Common myeloid progenitor, CD34-positive (primary cell): ENCODE measurements around the gene CABLES1. TPM values are rescaled to one million over a fixed set of nuclear protein-coding genes. Genes with fewer than 3 reads are reported as not detected.
"Not testable (repeated sequence)": the region's sequence is repeated elsewhere in the genome, so short reads cannot be mapped to it uniquely, and the experiment has no call there.

ENCODE experiments used
- CTCF ChIA-PET: fragments of 350-600 bp; sonication (Branson Sonifier 250); formaldehyde crosslinking; loops from one replicate; lab custom pipeline; 2021; ENCODE audit warnings: antibody characterized with exemption; lab: Charles Lee
- POLR2A ChIA-PET: fragments of 350-600 bp; sonication (Branson Sonifier 250); formaldehyde crosslinking; loops from one replicate; lab custom pipeline; 2021; ENCODE audit warnings: antibody characterized with exemption; lab: Charles Lee
- DNase-seq, 3 donors: peaks; one replicate each; pipeline versions ENCODE4 v3.0.0 to v3.0.0-alpha.2; 2013
- H3K27ac ChIP-seq, 2 experiments: 1 replicate in 1 of 2; 2 replicates in 1 of 2; pipeline ENCODE4 v1.7.0; 2013; ENCODE audit warnings: inconsistent platforms in 2 of 2, low read length in 2 of 2, mild to moderate bottlenecking in 2 of 2, low read depth in 1 of 2, moderate library complexity in 1 of 2; ENCODE audit not compliant: severe bottlenecking in 2 of 2, insufficient read depth in 1 of 2, poor library complexity in 1 of 2
- H3K27me3 ChIP-seq, 5 experiments: replicated peaks in 2 of 5; 1 replicate in 3 of 5; 2 replicates in 2 of 5; pipeline versions ENCODE4 v1.6.1 to v1.7.0; 2013; ENCODE audit warnings: low read length in 4 of 5, mild to moderate bottlenecking in 2 of 5, moderate library complexity in 2 of 5, inconsistent platforms in 1 of 5; ENCODE audit not compliant: insufficient read depth in 5 of 5, control insufficient read depth in 4 of 5
- H3K36me3 ChIP-seq, 4 experiments: 1 replicate in 2 of 4; 2 replicates in 2 of 4; pipeline versions ENCODE4 v1.6.1 to v1.7.0; 2013; ENCODE audit warnings: low read length in 3 of 4, control low read depth in 1 of 4, mild to moderate bottlenecking in 1 of 4; ENCODE audit not compliant: control insufficient read depth in 4 of 4, insufficient read depth in 4 of 4
- H3K4me1 ChIP-seq, 4 experiments: 1 replicate in 3 of 4; 2 replicates in 1 of 4; pipeline versions ENCODE4 v1.6.1 to v1.7.1; 2013; ENCODE audit warnings: low read length in 3 of 4, mild to moderate bottlenecking in 3 of 4, control low read depth in 1 of 4, inconsistent platforms in 1 of 4, moderate library complexity in 1 of 4; ENCODE audit not compliant: control insufficient read depth in 4 of 4, insufficient read depth in 4 of 4; ENCODE audit errors: control extremely low read depth in 1 of 4
- H3K4me3 ChIP-seq, 7 experiments: 1 replicate in 4 of 7; 2 replicates in 3 of 7; pipeline versions ENCODE4 v1.5.1 to v1.7.0; 2013; ENCODE audit warnings: mild to moderate bottlenecking in 7 of 7, low read length in 6 of 7, moderate library complexity in 6 of 7, inconsistent platforms in 2 of 7, low read depth in 2 of 7, control low read depth in 1 of 7; ENCODE audit not compliant: insufficient read depth in 4 of 7, control insufficient read depth in 1 of 7; ENCODE audit errors: extremely low read depth in 1 of 7
- H3K9me3 ChIP-seq, 5 experiments: 1 replicate in 4 of 5; 2 replicates in 1 of 5; pipeline versions ENCODE4 v1.6.1 to v1.7.1; 2013; ENCODE audit warnings: low read length in 4 of 5, mild to moderate bottlenecking in 2 of 5, inconsistent platforms in 1 of 5, low read depth in 1 of 5, moderate library complexity in 1 of 5; ENCODE audit not compliant: control insufficient read depth in 4 of 5, insufficient read depth in 2 of 5; ENCODE audit errors: control extremely low read depth in 1 of 5
- WGBS: methylation state at CpG from one replicate; pipeline ENCODE4 v1.1.5; 2013; ENCODE audit not compliant: insufficient coverage; 5-methylcytosine and 5-hydroxymethylcytosine counted together
- polyA plus RNA-seq: library from polyadenylated mRNA; unstranded; fragments of 120-200 nt; gene quantifications from one replicate; pipeline ENCODE4 v1.2.1, GENCODE V29; 2013

Gene CABLES1
- 19.6 TPM for polyA plus RNA-seq

DNA sequence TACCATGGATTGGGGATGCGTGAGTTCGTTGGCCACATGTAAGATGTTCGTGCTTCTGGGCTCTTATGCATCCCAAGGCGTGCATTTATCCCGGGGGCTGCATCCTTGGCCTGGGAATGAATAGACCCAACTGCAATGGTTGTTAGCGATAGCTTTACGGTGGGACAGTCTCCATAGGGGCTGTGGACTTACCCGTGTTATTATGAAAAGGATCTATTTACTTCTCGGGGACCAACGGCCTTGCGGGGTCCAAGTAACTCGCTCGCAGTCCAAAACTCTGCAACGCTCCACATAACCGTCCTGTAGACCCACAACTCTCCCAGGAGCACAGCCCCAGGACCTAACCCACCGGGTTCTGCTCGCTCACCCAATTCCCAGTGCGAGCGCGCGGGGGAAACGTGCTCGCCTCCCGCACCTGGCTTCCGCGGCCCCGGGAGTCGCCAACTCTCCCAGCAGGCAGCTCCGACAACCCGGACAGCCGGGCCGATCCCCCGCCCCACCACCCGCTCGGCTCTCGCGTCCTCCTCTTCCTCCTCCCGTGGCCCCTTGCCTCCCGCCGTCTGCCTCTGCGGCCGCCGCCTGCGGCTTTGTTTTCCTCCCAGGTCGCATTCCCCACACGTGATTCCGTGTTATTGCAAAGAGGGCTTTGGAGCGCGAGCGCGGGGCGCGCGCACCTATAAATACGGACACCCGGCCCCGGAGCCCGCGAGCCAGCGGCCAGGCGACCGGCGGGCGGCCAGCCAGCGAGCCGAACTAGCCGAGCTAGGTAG is at the start of gene CABLES1:
Gene CABLES1 (plus strand): TSS at position 706 of the 770 bp plus-strand sequence. CDS start 278 bp downstream, outside the sequence.
- ChIA-PET POLR2A (interaction anchor here (0.6 to 1.8 kb wide), 7 partner anchors 24 to 318 kb away, joined by 3 to 7 read pairs (median 3); partner anchors contain the start of gene RIOK3), CTCF (interaction anchor here (0.6 to 6.4 kb wide), 12 partner anchors 9 to 261 kb away, joined by 3 to 29 read pairs (median 4); no protein-coding TSS in a partner anchor)
- Histone ChIP-seq H3K27ac (peak within 1 kb of the TSS; percentile 34 to 68), H3K36me3 (peaks cover 0 to 5% (median 0%) of the 10 kb centered on the region in 4 experiments), H3K4me3 (peak within 1 kb of the TSS; percentile 72 to 87 (median 83)), H3K9me3 (no peaks in the 10 kb centered on the region), H3K27me3 (no peaks in the 10 kb centered on the region), H3K4me1 (peaks cover 12 to 46% (median 35%) of the 10 kb centered on the region in 4 experiments)
- WGBS = under 1% methylated on average over 61 of the region's 67 CpGs
- peak; percentile 69 to 81 (median 76) for DNase-seq

DNA sequence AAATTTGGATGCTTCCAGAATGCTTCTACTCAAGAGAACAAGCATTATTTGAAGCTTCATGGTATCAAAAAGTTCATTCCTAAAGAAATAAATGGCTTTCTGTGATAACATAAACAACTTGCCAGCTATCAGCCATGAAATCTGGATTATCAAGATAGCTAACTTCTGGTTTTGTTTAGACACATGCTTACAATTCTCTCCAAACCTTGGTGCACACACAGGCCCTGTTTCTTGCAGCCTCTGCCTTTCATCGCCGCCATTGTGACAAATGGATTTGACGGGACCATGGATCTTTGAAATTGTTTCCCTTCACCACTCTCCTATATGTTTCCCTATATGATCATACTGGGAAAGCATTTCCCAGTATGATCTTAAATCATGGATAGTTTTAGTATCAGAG is 47.9 kb upstream of the CABLES1 start:
- ChIA-PET POLR2A (interaction anchor here (0.5 to 0.6 kb wide), 2 partner anchors 32 to 630 kb away, joined by 3 to 4 read pairs; no protein-coding TSS in a partner anchor), CTCF (interaction anchor here (1.8 to 2.0 kb wide), 3 partner anchors 10 to 56 kb away, joined by 4 to 9 read pairs (median 5); no protein-coding TSS in a partner anchor)
- H3K4me3 ChIP-seq = no peak overlapping the region
- H3K4me1 ChIP-seq = peaks cover 2 to 14% (median 9%) of the 10 kb centered on the region in 4 experiments
- H3K27me3 ChIP-seq = peaks cover 0 to 3% (median 0%) of the 10 kb centered on the region in 5 experiments
- H3K27ac ChIP-seq = no peak overlapping the region
- WGBS = no CpG with 5 or more reads among the region's 3 CpGs
- DNase-seq = no peak
- H3K36me3 ChIP-seq = no peaks in the 10 kb centered on the region
- H3K9me3 ChIP-seq = no peaks in the 10 kb centered on the region

GRCh38 chr18:23088310-23088709 is 47.0 kb upstream of the CABLES1 start:
- WGBS = 89% methylated on average over 7 of the region's 7 CpGs
- no peaks in the 10 kb centered on the region for H3K36me3 ChIP-seq

GRCh38 chr18:23091017-23091993 is 44.0 kb upstream of the CABLES1 start:
- peak; percentile 37 to 80 (median 74) for DNase-seq
- not testable (repeated sequence) for H3K9me3 ChIP-seq, H3K27me3 ChIP-seq, H3K4me3 ChIP-seq, H3K27ac ChIP-seq, H3K36me3 ChIP-seq
- WGBS = 67% methylated on average over 1 of the region's 8 CpGs
- CTCF ChIA-PET = interaction anchor here (0.9 to 1.6 kb wide), 3 partner anchors 12 to 288 kb away, joined by 3 to 5 read pairs (median 4); no protein-coding TSS in a partner anchor
- H3K4me1 ChIP-seq = peaks cover 2 to 14% (median 9%) of the 10 kb centered on the region in 4 experiments
- POLR2A ChIA-PET = interaction anchor here (1.2 kb wide), 1 partner anchor 43 kb away, joined by 3 read pairs; no protein-coding TSS in a partner anchor

More at GRCh38 chr18:23088310-23088709, 47.0 kb upstream of the CABLES1 start:
- Histone ChIP-seq H3K4me3 (no peak overlapping the region), H3K27me3 (peaks cover 0 to 3% (median 0%) of the 10 kb centered on the region in 5 experiments), H3K27ac (no peak overlapping the region), H3K9me3 (no peaks in the 10 kb centered on the region), H3K4me1 (peaks cover 2 to 14% (median 9%) of the 10 kb centered on the region in 4 experiments)
- CTCF ChIA-PET = interaction anchor here (1.4 to 1.8 kb wide), 2 partner anchors 14 to 54 kb away, joined by 4 read pairs; no protein-coding TSS in a partner anchor
- POLR2A ChIA-PET = no interaction called here
- no peak for DNase-seq

DNA sequence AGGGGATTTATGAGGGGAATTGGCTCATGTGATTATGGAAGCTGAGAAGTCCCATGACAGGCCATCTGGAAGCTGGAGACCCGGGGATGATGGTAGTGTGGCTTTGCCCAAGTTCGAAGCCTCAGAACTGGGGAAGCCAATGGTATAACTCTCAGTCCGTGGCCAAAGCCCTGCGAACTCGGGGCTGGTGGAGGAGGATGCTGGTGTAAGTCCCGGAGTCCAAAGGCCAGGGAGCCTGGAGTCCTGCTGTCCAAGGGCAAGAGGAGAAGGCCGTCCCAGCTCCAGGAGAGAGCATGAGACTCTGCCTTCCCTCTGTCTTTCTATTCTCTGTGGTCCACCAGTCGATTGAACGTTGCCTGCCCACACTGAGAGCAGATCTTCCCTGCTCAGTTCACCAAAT is 43.2 kb upstream of the CABLES1 start:
- WGBS = 96% methylated on average over 4 of the region's 9 CpGs
- ChIA-PET POLR2A (interaction anchor here (1.2 kb wide), 1 partner anchor 42 kb away, joined by 3 read pairs; no protein-coding TSS in a partner anchor), CTCF (interaction anchor here (1.6 kb wide), 1 partner anchor 42 kb away, joined by 5 read pairs; no protein-coding TSS in a partner anchor)
- Histone ChIP-seq H3K4me3 (no peak overlapping the region), H3K36me3 (no peaks in the 10 kb centered on the region), H3K4me1 (peaks cover 2 to 14% (median 9%) of the 10 kb centered on the region in 4 experiments), H3K27ac (no peak overlapping the region), H3K9me3 (peaks cover 0 to 3% (median 0%) of the 10 kb centered on the region in 5 experiments), H3K27me3 (no peaks in the 10 kb centered on the region)
- no peak for DNase-seq

GRCh38 chr18:23093130-23093529 is 42.2 kb upstream of the CABLES1 start:
- 94% methylated on average over 6 of the region's 10 CpGs for WGBS
- POLR2A ChIA-PET, H3K4me3 ChIP-seq, H3K27ac ChIP-seq, H3K36me3 ChIP-seq, H3K9me3 ChIP-seq, H3K27me3 ChIP-seq, DNase-seq: not testable (repeated sequence)
- H3K4me1 ChIP-seq = peaks cover 2 to 14% (median 9%) of the 10 kb centered on the region in 4 experiments
- CTCF ChIA-PET = interaction anchor here (0.7 to 1.2 kb wide), 2 partner anchors 17 to 834 kb away, joined by 3 read pairs; no protein-coding TSS in a partner anchor
